Ovary (tissue), 3 donors: ENCODE results near the gene FAM120B.

ENCODE experiments used
- EP300 ChIP-seq: sonication (generic); formaldehyde crosslinking; IDR thresholded peaks from one replicate; pipeline ENCODE4 v1.6.1; 2017; ENCODE audit warnings: antibody characterized with exemption
- POLR2A ChIP-seq: fragments of 450-650 bp; IDR thresholded peaks from one replicate; pipeline ENCODE4 v1.6.1; 2017; ENCODE audit warnings: antibody characterized with exemption, mild to moderate bottlenecking, moderate library complexity
- TF ChIP-seq, protein P1 (sequence below), 3 donors: fragments of 450-650 bp in 2 of 3; fragments of 200-600 bp in 1 of 3; IDR thresholded peaks; one replicate each; pipeline versions ENCODE4 v1.5.1 to v1.8.0; 2016 to 2022; ENCODE audit warnings: antibody characterized with exemption in 3 of 3, mild to moderate bottlenecking in 1 of 3
- donor health status: DM: no; HTN: no; CAD: no.

DNA sequence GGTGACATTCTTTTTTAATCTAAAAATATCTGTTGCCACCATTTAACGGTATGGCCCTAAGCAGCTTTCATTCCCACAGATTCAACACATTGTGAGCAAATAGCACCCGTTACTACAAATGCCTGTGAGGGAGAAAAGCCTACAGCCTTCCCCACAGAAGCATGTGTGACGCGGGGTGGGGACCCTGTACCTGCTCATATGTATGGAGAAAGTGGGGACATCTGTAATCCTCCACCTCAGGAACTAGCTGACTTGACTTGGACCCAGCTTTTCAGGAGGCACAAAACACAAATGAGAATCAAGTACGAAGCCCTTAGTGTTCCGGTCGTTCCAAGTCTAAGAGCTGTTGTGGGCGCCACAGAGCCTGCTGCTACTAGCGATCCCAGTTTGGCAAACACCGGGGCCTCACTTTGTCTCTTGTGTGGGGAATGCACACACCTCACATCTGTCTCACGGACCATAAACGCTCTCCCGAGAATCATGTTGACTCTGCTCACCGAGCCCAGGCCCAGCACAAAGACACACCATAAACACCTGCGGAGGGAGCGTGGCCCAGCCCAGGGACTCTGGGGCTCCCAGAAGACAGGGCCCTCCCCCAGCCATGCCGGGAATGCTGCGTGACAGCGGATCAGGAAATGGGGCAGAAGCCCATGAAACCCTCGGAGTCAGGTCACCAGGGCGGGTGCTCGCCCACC, 37.3 kb upstream of the FAM120B start:
- TF ChIP-seq, protein P1, sequence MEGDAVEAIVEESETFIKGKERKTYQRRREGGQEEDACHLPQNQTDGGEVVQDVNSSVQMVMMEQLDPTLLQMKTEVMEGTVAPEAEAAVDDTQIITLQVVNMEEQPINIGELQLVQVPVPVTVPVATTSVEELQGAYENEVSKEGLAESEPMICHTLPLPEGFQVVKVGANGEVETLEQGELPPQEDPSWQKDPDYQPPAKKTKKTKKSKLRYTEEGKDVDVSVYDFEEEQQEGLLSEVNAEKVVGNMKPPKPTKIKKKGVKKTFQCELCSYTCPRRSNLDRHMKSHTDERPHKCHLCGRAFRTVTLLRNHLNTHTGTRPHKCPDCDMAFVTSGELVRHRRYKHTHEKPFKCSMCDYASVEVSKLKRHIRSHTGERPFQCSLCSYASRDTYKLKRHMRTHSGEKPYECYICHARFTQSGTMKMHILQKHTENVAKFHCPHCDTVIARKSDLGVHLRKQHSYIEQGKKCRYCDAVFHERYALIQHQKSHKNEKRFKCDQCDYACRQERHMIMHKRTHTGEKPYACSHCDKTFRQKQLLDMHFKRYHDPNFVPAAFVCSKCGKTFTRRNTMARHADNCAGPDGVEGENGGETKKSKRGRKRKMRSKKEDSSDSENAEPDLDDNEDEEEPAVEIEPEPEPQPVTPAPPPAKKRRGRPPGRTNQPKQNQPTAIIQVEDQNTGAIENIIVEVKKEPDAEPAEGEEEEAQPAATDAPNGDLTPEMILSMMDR (IDR thresholded peaks at IDR 0.05): no peak
- no peak for TF ChIP-seq POLR2A
- TF ChIP-seq EP300: no peak
